SH-SY5Y (cell line): Measurements from ENCODE around the gene APLF.

Experiments
- GATA2 ChIP-seq: IDR thresholded peaks from 2 replicates; pipeline ENCODE4 v1.6.1; 2011; ENCODE audit warnings: mild to moderate bottlenecking, low read depth, low read length
- GATA3 ChIP-seq: IDR thresholded peaks from 2 replicates; pipeline ENCODE4 v1.6.1; 2011; ENCODE audit warnings: low read depth, mild to moderate bottlenecking, low read length, moderate library complexity

DNA sequence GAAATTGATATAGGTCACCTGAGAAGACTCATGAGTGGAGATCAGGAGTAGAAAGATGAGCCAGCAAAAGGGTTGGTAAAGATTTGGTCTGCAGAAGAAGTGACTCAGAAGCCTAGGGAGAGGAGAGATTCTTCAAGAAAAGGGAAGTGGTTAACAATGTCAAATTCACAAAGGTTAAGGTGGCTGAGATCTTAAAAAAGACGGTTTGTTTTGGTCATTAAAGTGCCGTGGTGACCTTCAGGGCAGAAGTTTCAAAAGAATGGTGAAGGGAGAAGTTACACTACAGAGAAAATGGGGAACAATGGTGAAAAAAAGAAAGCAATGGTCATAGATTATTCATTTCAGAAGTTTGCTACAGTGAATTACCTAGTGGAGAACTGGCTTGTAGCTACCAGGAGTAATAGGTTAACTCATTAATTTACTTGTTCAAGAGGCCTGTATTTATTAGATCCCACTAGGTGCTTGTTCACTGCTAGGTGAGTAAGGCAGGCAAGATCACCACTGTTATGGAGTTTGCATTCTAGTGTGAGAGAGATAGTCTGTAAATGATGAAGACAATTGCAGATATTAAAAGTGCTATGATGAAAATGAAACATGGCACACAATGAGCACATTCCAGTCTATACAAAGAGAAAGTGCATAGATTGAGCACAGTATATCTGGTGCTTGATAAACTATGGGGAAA, 43.3 kb upstream of the APLF start:
- TF ChIP-seq GATA3, result no peak
- no peak for TF ChIP-seq GATA2
